ENCODE measurements around the gene FBLN5. TPM values are rescaled to one million over a fixed set of nuclear protein-coding genes. Genes with fewer than 3 reads are reported as not detected.
A peak's percentile ranks its signal among the peaks of the same experiment; 100 is the strongest.

The FBLN5 gene
- polyA plus RNA-seq, 1 experiment = 116 TPM

DNA sequence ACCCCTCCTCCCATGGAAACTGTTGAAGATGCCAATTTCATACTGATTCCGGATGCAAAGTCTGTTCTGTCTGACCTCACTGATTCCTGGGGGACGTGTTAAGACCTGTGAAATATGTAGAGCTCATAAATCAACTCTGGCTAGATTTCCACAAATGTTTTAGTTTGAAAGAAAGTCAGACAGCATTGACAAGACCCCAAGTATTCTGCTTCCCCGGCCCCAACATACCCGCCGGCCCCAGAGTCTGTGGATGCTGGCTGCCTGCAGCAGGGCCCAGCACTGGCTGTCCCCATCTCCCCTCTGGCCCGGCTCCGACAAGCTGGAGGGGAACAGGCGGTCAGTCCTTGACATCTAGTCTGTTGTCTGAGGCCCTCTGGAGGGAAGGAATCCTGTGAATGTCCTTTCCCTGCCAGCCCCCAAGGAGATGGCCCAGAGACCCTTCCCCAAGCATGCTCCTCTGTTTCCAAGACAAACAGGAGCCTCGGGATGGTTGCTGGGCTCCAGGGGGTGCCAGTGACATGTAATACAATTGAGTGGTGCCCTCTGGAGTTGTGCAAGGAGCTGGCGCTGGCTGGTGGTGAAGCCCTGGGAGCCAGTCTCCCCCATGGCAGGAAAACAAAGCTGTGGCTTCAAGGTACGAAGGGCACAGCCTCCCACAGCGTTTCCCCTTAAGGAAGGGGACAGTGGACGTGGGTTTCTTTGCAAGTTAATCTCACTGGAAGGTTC, 22.3 kb downstream of the FBLN5 start:
- H3K4me3 ChIP-seq (ENCODE audit: low read depth, low read length) = no peak overlapping the region
- no peak for TF ChIP-seq CTCF (IDR thresholded peaks at IDR 0.05; ENCODE audit: low read depth, low read length)
- H3K27me3 ChIP-seq (ENCODE audit: control insufficient read depth, insufficient read depth, low read length) = no peaks in the 10 kb centered on the region
- no peak for DNase-seq (ENCODE audit: low read depth, low spot score)
- no peak overlapping the region for H3K27ac ChIP-seq (ENCODE audit: low read depth, low read length)
- no peaks in the 10 kb centered on the region for H3K9me3 ChIP-seq (ENCODE audit: control insufficient read depth, insufficient read depth, low read length)
- ChIA-PET POLR2A (interaction anchor here (0.6 kb wide), 1 partner anchor 20 kb away, joined by 7 read pairs; no protein-coding TSS in a partner anchor), CTCF (interaction anchor here (0.6 to 1.8 kb wide), 3 partner anchors 11 to 788 kb away, joined by 3 to 5 read pairs (median 4); partner anchors contain the start of gene ATXN3)

GRCh38 chr14:91920526-91920925, 27.0 kb downstream of the FBLN5 start:
- no peaks in the 10 kb centered on the region for H3K27me3 ChIP-seq (ENCODE audit: control insufficient read depth, insufficient read depth, low read length)
- ChIA-PET POLR2A (no interaction called here), CTCF (interaction anchor here (1.2 to 1.9 kb wide), 2 partner anchors 9 to 76 kb away, joined by 3 to 5 read pairs; no protein-coding TSS in a partner anchor)
- TF ChIP-seq CTCF (IDR thresholded peaks at IDR 0.05; ENCODE audit: low read depth, low read length) = no peak
- H3K27ac ChIP-seq (ENCODE audit: low read depth, low read length) = no peak overlapping the region
- H3K9me3 ChIP-seq (ENCODE audit: control insufficient read depth, insufficient read depth, low read length) = peaks cover under 1% of the 10 kb centered on the region; the same call in 1 of the 2 replicates
- no peak overlapping the region for H3K4me3 ChIP-seq (ENCODE audit: low read depth, low read length)
- DNase-seq (ENCODE audit: low read depth, low spot score) = no peak

- DNase-seq (ENCODE audit: low read depth, low spot score) = no peak
- no peak for TF ChIP-seq CTCF (IDR thresholded peaks at IDR 0.05; ENCODE audit: low read depth, low read length)
- no peak overlapping the region for H3K4me3 ChIP-seq (ENCODE audit: low read depth, low read length)
- no peaks in the 10 kb centered on the region for H3K27me3 ChIP-seq (ENCODE audit: control insufficient read depth, insufficient read depth, low read length)
- ChIA-PET POLR2A (no interaction called here), CTCF (no interaction called here)
- peak overlapping the region; percentile 31 for H3K27ac ChIP-seq (ENCODE audit: low read depth, low read length)
- peaks cover 5% of the 10 kb centered on the region; the same call in 1 of the 2 replicates for H3K9me3 ChIP-seq (ENCODE audit: control insufficient read depth, insufficient read depth, low read length)
Observed at GRCh38 chr14:91919814-91920213, 27.7 kb downstream of the FBLN5 start.

DNA sequence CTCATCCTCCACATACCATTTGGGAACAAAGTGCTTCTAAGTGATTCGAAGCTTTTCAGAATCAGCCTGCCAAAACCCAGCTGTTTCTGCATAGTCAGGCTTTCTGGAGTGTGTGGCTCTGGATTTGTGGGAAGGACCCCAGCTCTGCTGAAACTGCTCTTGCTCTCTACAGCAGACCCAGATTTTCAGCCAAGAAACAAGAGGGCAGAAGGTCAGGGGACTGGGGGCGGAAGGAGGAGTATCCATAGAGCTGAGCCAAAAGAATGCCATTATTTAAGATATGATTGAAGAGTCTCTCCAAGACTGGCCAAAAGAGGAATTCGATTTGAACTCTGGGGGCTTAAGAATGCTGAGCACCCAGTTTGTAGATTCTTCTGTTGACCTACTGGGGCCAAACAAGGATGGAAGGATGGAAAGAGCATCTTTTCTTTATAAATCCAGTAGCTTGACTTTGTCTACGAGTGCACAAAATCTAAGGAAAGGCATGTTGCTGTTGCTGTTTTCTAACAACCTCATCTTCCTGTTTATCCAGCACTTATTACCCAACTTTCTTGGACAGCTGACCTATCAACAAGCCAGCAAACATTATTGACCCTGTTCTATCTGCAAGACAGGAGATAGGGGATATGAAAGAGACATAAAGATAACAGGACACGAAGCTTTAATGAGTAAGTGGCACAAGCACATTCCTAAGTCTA, 29.2 kb downstream of the FBLN5 start:
- ChIA-PET POLR2A (no interaction called here), CTCF (interaction anchor here (1.4 to 2.3 kb wide), 2 partner anchors 26 to 78 kb away, joined by 3 to 10 read pairs; no protein-coding TSS in a partner anchor)
- no peak for TF ChIP-seq CTCF (IDR thresholded peaks at IDR 0.05; ENCODE audit: low read depth, low read length)
- no peak overlapping the region for H3K27ac ChIP-seq (ENCODE audit: low read depth, low read length)
- no peaks in the 10 kb centered on the region for H3K27me3 ChIP-seq (ENCODE audit: control insufficient read depth, insufficient read depth, low read length)
- no peak overlapping the region for H3K4me3 ChIP-seq (ENCODE audit: low read depth, low read length)
- no peak for DNase-seq (ENCODE audit: low read depth, low spot score)
- peaks cover 5% of the 10 kb centered on the region; the same call in 1 of the 2 replicates for H3K9me3 ChIP-seq (ENCODE audit: control insufficient read depth, insufficient read depth, low read length)

GRCh38 chr14:91912035-91912434, 35.5 kb downstream of the FBLN5 start:
- no peak for DNase-seq (ENCODE audit: low read depth, low spot score)
- Histone ChIP-seq H3K27me3 (ENCODE audit: control insufficient read depth, insufficient read depth, low read length) (no peaks in the 10 kb centered on the region), H3K27ac (ENCODE audit: low read depth, low read length) (no peak overlapping the region), H3K9me3 (ENCODE audit: control insufficient read depth, insufficient read depth, low read length) (peaks cover 5% of the 10 kb centered on the region; the same call in 1 of the 2 replicates), H3K4me3 (ENCODE audit: low read depth, low read length) (no peak overlapping the region)
- POLR2A ChIA-PET = no interaction called here
- CTCF ChIA-PET = interaction anchor here (0.6 to 1.2 kb wide), 3 partner anchors 84 to 194 kb away, joined by 3 to 8 read pairs (median 4); partner anchors contain the start of gene ATXN3
- no peak for TF ChIP-seq CTCF (IDR thresholded peaks at IDR 0.05; ENCODE audit: low read depth, low read length)

Measured in AG04450 (cell line).